ENCODE data around the gene KRT34. TPM values are rescaled to one million over a fixed set of nuclear protein-coding genes. Genes with fewer than 3 reads are reported as not detected.

Gene KRT34
- total and polyA plus RNA-seq, 2 donors from 2014 or later, result not detected

- FAIRE-seq (no peak), DNase-seq (no peak)
- Histone ChIP-seq H3K4me3 (ENCODE audit: low read length in 3 of 3) (no peak overlapping the region), H3K9me3 (ENCODE audit: control insufficient read depth in 2 of 3, insufficient read depth in 1 of 3, low read length in 3 of 3) (no peaks in the 10 kb centered on the region), H3K27me3 (ENCODE audit: control insufficient read depth, insufficient read depth, low read length) (no peaks in the 10 kb centered on the region), H3K36me3 (ENCODE audit: control insufficient read depth in 2 of 3, insufficient read depth in 3 of 3, low read length in 3 of 3) (no peaks in the 10 kb centered on the region), H3K9ac (ENCODE audit: low read length in 3 of 3) (no peak overlapping the region), H3K27ac (ENCODE audit: low read depth in 2 of 2, low read length in 2 of 2) (no peak overlapping the region), H3K4me1 (ENCODE audit: control insufficient read depth in 2 of 3, insufficient read depth in 2 of 3, low read depth in 1 of 3, low read length in 3 of 3) (no peaks in the 10 kb centered on the region)
- intact Hi-C loops (cut with DNase I), result no loop called here
- TF ChIP-seq, protein P1, sequence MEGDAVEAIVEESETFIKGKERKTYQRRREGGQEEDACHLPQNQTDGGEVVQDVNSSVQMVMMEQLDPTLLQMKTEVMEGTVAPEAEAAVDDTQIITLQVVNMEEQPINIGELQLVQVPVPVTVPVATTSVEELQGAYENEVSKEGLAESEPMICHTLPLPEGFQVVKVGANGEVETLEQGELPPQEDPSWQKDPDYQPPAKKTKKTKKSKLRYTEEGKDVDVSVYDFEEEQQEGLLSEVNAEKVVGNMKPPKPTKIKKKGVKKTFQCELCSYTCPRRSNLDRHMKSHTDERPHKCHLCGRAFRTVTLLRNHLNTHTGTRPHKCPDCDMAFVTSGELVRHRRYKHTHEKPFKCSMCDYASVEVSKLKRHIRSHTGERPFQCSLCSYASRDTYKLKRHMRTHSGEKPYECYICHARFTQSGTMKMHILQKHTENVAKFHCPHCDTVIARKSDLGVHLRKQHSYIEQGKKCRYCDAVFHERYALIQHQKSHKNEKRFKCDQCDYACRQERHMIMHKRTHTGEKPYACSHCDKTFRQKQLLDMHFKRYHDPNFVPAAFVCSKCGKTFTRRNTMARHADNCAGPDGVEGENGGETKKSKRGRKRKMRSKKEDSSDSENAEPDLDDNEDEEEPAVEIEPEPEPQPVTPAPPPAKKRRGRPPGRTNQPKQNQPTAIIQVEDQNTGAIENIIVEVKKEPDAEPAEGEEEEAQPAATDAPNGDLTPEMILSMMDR (IDR thresholded peaks at IDR 0.05; ENCODE audit: borderline replicate concordance, extremely low read depth, insufficient read depth), result no peak
These were observed 36.1 kb downstream of the KRT34 start for GRCh38 chr17:41345992-41346391.

- Histone ChIP-seq H3K4me1 (ENCODE audit: control insufficient read depth in 2 of 3, insufficient read depth in 2 of 3, low read depth in 1 of 3, low read length in 3 of 3) (peaks cover 0 to 2% (median 2%) of the 10 kb centered on the region in 3 donors), H3K4me3 (ENCODE audit: low read length in 3 of 3) (no peak overlapping the region), H3K36me3 (ENCODE audit: control insufficient read depth in 2 of 3, insufficient read depth in 3 of 3, low read length in 3 of 3) (no peaks in the 10 kb centered on the region), H3K9ac (ENCODE audit: low read length in 3 of 3) (no peak overlapping the region), H3K27me3 (ENCODE audit: control insufficient read depth, insufficient read depth, low read length) (no peaks in the 10 kb centered on the region), H3K9me3 (ENCODE audit: control insufficient read depth in 2 of 3, insufficient read depth in 1 of 3, low read length in 3 of 3) (no peaks in the 10 kb centered on the region), H3K27ac (ENCODE audit: low read depth in 2 of 2, low read length in 2 of 2) (no peak overlapping the region)
- intact Hi-C loops (cut with DNase I), result no loop called here
- DNase-seq (peak in 4 of 5 donors; percentile 79 to 87 (median 82)), FAIRE-seq (no peak)
- TF ChIP-seq, protein P1 (IDR thresholded peaks at IDR 0.05; ENCODE audit: borderline replicate concordance, extremely low read depth, insufficient read depth), result no peak
These were observed 39.1 kb downstream of the KRT34 start for GRCh38 chr17:41343029-41343428.

- Histone ChIP-seq H3K4me1 (ENCODE audit: control insufficient read depth in 2 of 3, insufficient read depth in 2 of 3, low read depth in 1 of 3, low read length in 3 of 3) (peaks cover 0 to 2% (median 2%) of the 10 kb centered on the region in 3 donors), H3K36me3 (ENCODE audit: control insufficient read depth in 2 of 3, insufficient read depth in 3 of 3, low read length in 3 of 3) (no peaks in the 10 kb centered on the region), H3K4me3 (ENCODE audit: low read length in 3 of 3) (no peak overlapping the region), H3K9ac (ENCODE audit: low read length in 3 of 3) (no peak overlapping the region), H3K9me3 (ENCODE audit: control insufficient read depth in 2 of 3, insufficient read depth in 1 of 3, low read length in 3 of 3) (no peaks in the 10 kb centered on the region), H3K27me3 (ENCODE audit: control insufficient read depth, insufficient read depth, low read length) (no peaks in the 10 kb centered on the region), H3K27ac (ENCODE audit: low read depth in 2 of 2, low read length in 2 of 2) (no peak overlapping the region)
- FAIRE-seq (no peak), DNase-seq (no peak)
- TF ChIP-seq, protein P1 (IDR thresholded peaks at IDR 0.05; ENCODE audit: borderline replicate concordance, extremely low read depth, insufficient read depth), result no peak
- intact Hi-C loops (cut with DNase I), result no loop called here
These were observed 40.9 kb downstream of the KRT34 start for GRCh38 chr17:41340934-41341861.

All from kidney (tissue), 14 donors.